Body of pancreas (tissue), 4 donors: ENCODE measurements around the gene IZUMO3.

Experiments
- CTCF ChIP-seq, 7 experiments: fragments of 450-650 bp in 4 of 7; fragments of 200-600 bp in 3 of 7; sonication (generic) in 3 of 7; IDR thresholded peaks; one replicate each; pipeline ENCODE4 v1.5.1; 2016 to 2019; ENCODE audit warnings: antibody characterized with exemption in 7 of 7
- POLR2A ChIP-seq, 3 donors: fragments of 450-650 bp; IDR thresholded peaks; one replicate each; pipeline ENCODE4 v1.6.1; 2016; ENCODE audit warnings: antibody characterized with exemption in 3 of 3, mild to moderate bottlenecking in 2 of 3

- no peak for TF ChIP-seq CTCF (IDR thresholded peaks at IDR 0.05)
- no peak for TF ChIP-seq POLR2A (IDR thresholded peaks at IDR 0.05)
These were observed at the start of gene IZUMO3 for GRCh38 chr9:24545847-24546522.
